Neural cell (in vitro differentiated cells): ENCODE data around the gene KRTAP3-3. TPM values are rescaled to one million over a fixed set of nuclear protein-coding genes. Genes with fewer than 3 reads are reported as not detected.

Experiments used
- H2AFZ ChIP-seq: fragments of 200-600, 300-800 bp; sonication (generic), shearing (Covaris generic); 2 replicates; pipeline ENCODE4 v1.6.0; 2014; ENCODE audit warnings: low read depth, mild to moderate bottlenecking, antibody characterized with exemption, low read length, moderate library complexity
- H3F3A ChIP-seq: fragments of 200-600 bp; shearing (Covaris generic); 2 replicates; pipeline ENCODE4 v1.6.1; 2016; ENCODE audit warnings: mild to moderate bottlenecking, moderate library complexity, mixed read lengths, antibody characterized with exemption, low read length; ENCODE audit not compliant: insufficient read depth, poor library complexity, severe bottlenecking
- H3K27ac ChIP-seq: fragments of 200-600, 300-800 bp; sonication (generic), shearing (Covaris generic); 2 replicates; pipeline ENCODE4 v1.5.1; 2014; ENCODE audit warnings: mild to moderate bottlenecking, low read length, moderate library complexity
- H3K27me3 ChIP-seq: fragments of 300-800, 200-600 bp; sonication (generic), shearing (Covaris generic); 2 replicates; pipeline ENCODE4 v1.6.0; 2014; ENCODE audit warnings: mild to moderate bottlenecking, low read depth, low read length, moderate library complexity; ENCODE audit not compliant: insufficient read depth
- H3K36me3 ChIP-seq: fragments of 300-800, 200-600 bp; sonication (generic), shearing (Covaris generic); 2 replicates; pipeline ENCODE4 v1.5.1; 2014; ENCODE audit warnings: mild to moderate bottlenecking, antibody characterized with exemption, low read length, moderate library complexity; ENCODE audit not compliant: insufficient read depth
- H3K4me2 ChIP-seq: fragments of 300-800, 200-600 bp; sonication (generic), shearing (Covaris generic); 2 replicates; pipeline ENCODE4 v1.6.0; 2014; ENCODE audit warnings: mild to moderate bottlenecking, low read length
- H3K4me3 ChIP-seq: fragments of 300-800, 200-600 bp; sonication (generic), shearing (Covaris generic); 2 replicates; pipeline ENCODE4 v1.5.1; 2014; ENCODE audit warnings: mild to moderate bottlenecking, low read length, moderate library complexity
- H3K79me2 ChIP-seq: fragments of 200-600 bp; shearing (Covaris generic); replicated peaks from 2 replicates; pipeline ENCODE4 v1.6.0; 2014; ENCODE audit warnings: mild to moderate bottlenecking, low read length, moderate library complexity; ENCODE audit not compliant: insufficient read depth
- H3K9ac ChIP-seq: fragments of 300-800, 200-600 bp; sonication (generic), shearing (Covaris generic); 2 replicates; pipeline ENCODE4 v1.6.1; 2016; ENCODE audit warnings: mild to moderate bottlenecking, low read length, mixed read lengths
- H3K9me2 ChIP-seq: fragments of 200-600 bp; shearing (Covaris generic); 2 replicates; pipeline ENCODE4 v1.6.1; 2016; ENCODE audit warnings: mild to moderate bottlenecking, low read length, mixed read lengths; ENCODE audit not compliant: insufficient read depth
- H3K9me3 ChIP-seq: fragments of 200-600, 300-800 bp; sonication (generic), shearing (Covaris generic); 2 replicates; pipeline ENCODE4 v1.6.1; 2016; ENCODE audit warnings: mild to moderate bottlenecking, mixed run types, low read length, moderate library complexity, mixed read lengths
- H4K20me1 ChIP-seq: fragments of 200-600 bp; shearing (Covaris generic); 2 replicates; pipeline ENCODE4 v1.6.1; 2016; ENCODE audit warnings: mild to moderate bottlenecking, mixed run types; ENCODE audit not compliant: insufficient read depth
- CTCF ChIP-seq: fragments of 450-650 bp; IDR thresholded peaks from 2 replicates; pipeline ENCODE4 v1.5.1; 2014; ENCODE audit warnings: antibody characterized with exemption, mild to moderate bottlenecking, moderate library complexity; ENCODE audit not compliant: poor library complexity, severe bottlenecking
- EP300 ChIP-seq: fragments of 450-650 bp; conservative IDR thresholded peaks from 2 replicates; pipeline ENCODE4 v1.6.1; 2014; ENCODE audit warnings: antibody characterized with exemption, mild to moderate bottlenecking, moderate library complexity; ENCODE audit not compliant: poor library complexity, severe bottlenecking
- EZH2 ChIP-seq: fragments of 200-600, 300-800 bp; shearing (Covaris generic), sonication (generic); IDR thresholded peaks from 2 replicates; pipeline ENCODE4 v1.6.1; 2014; ENCODE audit warnings: antibody characterized with exemption, low read length, borderline replicate concordance, mild to moderate bottlenecking; ENCODE audit not compliant: insufficient read depth, poor library complexity, severe bottlenecking
- MXI1 ChIP-seq: fragments of 450-650 bp; conservative IDR thresholded peaks from 2 replicates; pipeline ENCODE4 v1.6.1; 2014; ENCODE audit warnings: antibody characterized with exemption, mild to moderate bottlenecking; ENCODE audit not compliant: poor library complexity, severe bottlenecking
- POLR2AphosphoS5 ChIP-seq: IDR thresholded peaks from 2 replicates; pipeline ENCODE4 v1.6.1; 2012
- RAD21 ChIP-seq: fragments of 450-650 bp; conservative IDR thresholded peaks from 2 replicates; pipeline ENCODE4 v1.6.1; 2014; ENCODE audit warnings: antibody characterized with exemption, mild to moderate bottlenecking, moderate library complexity
- REST ChIP-seq: IDR thresholded peaks from 2 replicates; pipeline ENCODE4 v1.6.1; 2012; ENCODE audit warnings: borderline replicate concordance
- SMC3 ChIP-seq: fragments of 450-650 bp; conservative IDR thresholded peaks from 2 replicates; pipeline ENCODE4 v1.6.1; 2014; ENCODE audit warnings: antibody characterized with exemption, mild to moderate bottlenecking, moderate library complexity; ENCODE audit not compliant: poor library complexity
- TAF1 ChIP-seq: IDR thresholded peaks from 2 replicates; pipeline ENCODE4 v1.6.1; 2012; ENCODE audit warnings: low read depth
- polyA plus RNA-seq: library from polyadenylated mRNA; depleted of rRNA; stranded (reverse); fragments of >200 nt; gene quantifications from 2 replicates; pipeline ENCODE4 v1.2.3, GENCODE V29; 2014

Gene KRTAP3-3
- polyA plus RNA-seq, 1 donor from 2014 or later: not detected

- no peaks in the 10 kb centered on the region for H3K36me3 ChIP-seq
- H3K9me2 ChIP-seq: no peaks in the 10 kb centered on the region
- TF ChIP-seq MXI1: no peak
- TF ChIP-seq SMC3: no peak
- no peak for TF ChIP-seq CTCF
- no peak for TF ChIP-seq EZH2
- no peak for TF ChIP-seq TAF1
- TF ChIP-seq POLR2AphosphoS5: no peak
- H3K4me3 ChIP-seq: no peak within 1 kb of the TSS
- no peaks in the 10 kb centered on the region for H4K20me1 ChIP-seq
- H3K4me2 ChIP-seq: no peak within 1 kb of the TSS
- no peak within 1 kb of the TSS for H3K9ac ChIP-seq
- H3K27ac ChIP-seq: no peak within 1 kb of the TSS
- H3K9me3 ChIP-seq: no peaks in the 10 kb centered on the region
- H3F3A ChIP-seq: no peaks in the 10 kb centered on the region
- no peak within 1 kb of the TSS for H2AFZ ChIP-seq
- H3K27me3 ChIP-seq: no peaks in the 10 kb centered on the region
- no peaks in the 10 kb centered on the region for H3K79me2 ChIP-seq
These were observed 14.8 kb upstream of the KRTAP3-3 start, which contains the start of gene KRTAP3-1 for GRCh38 chr17:41008811-41009210. Gene KRTAP3-1 (minus strand): TSS chr17:41009128. CDS start chr17:41009074, 54 bp downstream.

GRCh38 chr17:41004397-41004796, 10.4 kb upstream of the KRTAP3-3 start:
- no peak for TF ChIP-seq RAD21
- no peak for TF ChIP-seq REST
- TF ChIP-seq MXI1: no peak
- no peak for TF ChIP-seq SMC3
- no peak for TF ChIP-seq TAF1
- no peak for TF ChIP-seq CTCF
- no peak for TF ChIP-seq EP300
- TF ChIP-seq EZH2: no peak
- no peak for TF ChIP-seq POLR2AphosphoS5
- no peaks in the 10 kb centered on the region for H3K9me2 ChIP-seq
- no peak overlapping the region for H3K9ac ChIP-seq
- no peaks in the 10 kb centered on the region for H3K79me2 ChIP-seq
- no peaks in the 10 kb centered on the region for H3K9me3 ChIP-seq
- no peaks in the 10 kb centered on the region for H4K20me1 ChIP-seq
- H2AFZ ChIP-seq: no peak overlapping the region
- no peaks in the 10 kb centered on the region for H3F3A ChIP-seq
- H3K4me2 ChIP-seq: no peak overlapping the region
- H3K36me3 ChIP-seq: no peaks in the 10 kb centered on the region
- no peak overlapping the region for H3K4me3 ChIP-seq
- no peaks in the 10 kb centered on the region for H3K27me3 ChIP-seq
- no peak overlapping the region for H3K27ac ChIP-seq
